ENCODE results near the gene CARD9. TPM values are rescaled to one million over a fixed set of nuclear protein-coding genes. Genes with fewer than 3 reads are reported as not detected.
"Not testable (repeated sequence)": the region's sequence is repeated elsewhere in the genome, so short reads cannot be mapped to it uniquely, and the experiment has no call there.

The CARD9 gene
- total and polyA plus RNA-seq, 2 experiments from 2014 or later, result 0.11 to 0.60 TPM

- H3K27ac ChIP-seq, result peak overlapping the region; percentile 89
- H2AFZ ChIP-seq, result peak overlapping the region; percentile 62; the same call in 1 of the 2 replicates
- in situ Hi-C loops (cut with MboI), result no loop called here
- no peaks in the 10 kb centered on the region for H3K9me2 ChIP-seq (ENCODE audit: insufficient read depth)
- no peaks in the 10 kb centered on the region for H3F3A ChIP-seq (ENCODE audit: insufficient read depth)
- 0 out of 2 replicates have a peak, but pooled peaks cover 3% of the 10 kb centered on the region for H4K20me1 ChIP-seq (ENCODE audit: insufficient read depth)
- peak overlapping the region; percentile 99 for H3K4me2 ChIP-seq (ENCODE audit: unreplicated experiment)
- no peaks in the 10 kb centered on the region for H3K9me3 ChIP-seq (ENCODE audit: low read depth)
- peak; percentile 42 for DNase-seq
- peak overlapping the region; percentile 100 for H3K9ac ChIP-seq
- H3K79me2 ChIP-seq (ENCODE audit: insufficient read depth), result peaks cover 75% of the 10 kb centered on the region
- WGBS, 2 experiments (ENCODE audit: low coverage in 1 of 2, low lambda C conversion rate in 2 of 2, missing lambda C conversion rate in 2 of 2), result 5 to 20% methylated on average over 4 of the region's 4 CpGs
- peaks cover 33% of the 10 kb centered on the region; the same call in 1 of the 2 replicates for H3K36me3 ChIP-seq (ENCODE audit: low read depth)
- peak overlapping the region; percentile 94 for H3K4me3 ChIP-seq
- H3K27me3 ChIP-seq (replicated peaks; ENCODE audit: insufficient read depth), result no peaks in the 10 kb centered on the region
- peaks cover 19% of the 10 kb centered on the region for H3K4me1 ChIP-seq (ENCODE audit: insufficient read depth)
- TF ChIP-seq EZH2 (IDR thresholded peaks at IDR 0.05; ENCODE audit: insufficient read depth, poor library complexity, severe bottlenecking), result no peak
- no peak for TF ChIP-seq EZH2phosphoT487 (IDR thresholded peaks at IDR 0.05; ENCODE audit: insufficient read depth, low read depth)
Measured at GRCh38 chr9:136411378-136411777, 37.9 kb upstream of the CARD9 start.

- no peaks in the 10 kb centered on the region for H3K27me3 ChIP-seq (replicated peaks; ENCODE audit: insufficient read depth)
- peaks cover 70% of the 10 kb centered on the region for H3K79me2 ChIP-seq (ENCODE audit: insufficient read depth)
- peak within 1 kb of the TSS; percentile 100 for H3K9ac ChIP-seq
- 0 out of 2 replicates have a peak, but pooled peaks cover 3% of the 10 kb centered on the region for H4K20me1 ChIP-seq (ENCODE audit: insufficient read depth)
- TF ChIP-seq EZH2phosphoT487 (IDR thresholded peaks at IDR 0.05; ENCODE audit: insufficient read depth, low read depth), result no peak
- TF ChIP-seq EZH2 (IDR thresholded peaks at IDR 0.05; ENCODE audit: insufficient read depth, poor library complexity, severe bottlenecking), result no peak
- peak within 1 kb of the TSS; percentile 94 for H3K4me3 ChIP-seq
- peak; percentile 95 for DNase-seq
- in situ Hi-C loops (cut with MboI), result no loop called here
- peak within 1 kb of the TSS; percentile 89 for H3K27ac ChIP-seq
- H3K4me1 ChIP-seq (ENCODE audit: insufficient read depth), result peaks cover 19% of the 10 kb centered on the region
- H3K9me3 ChIP-seq (ENCODE audit: low read depth), result no peaks in the 10 kb centered on the region
- H3K4me2 ChIP-seq (ENCODE audit: unreplicated experiment), result peak within 1 kb of the TSS; percentile 99
- peak within 1 kb of the TSS; percentile 66 for H2AFZ ChIP-seq
- H3K9me2 ChIP-seq (ENCODE audit: insufficient read depth), result no peaks in the 10 kb centered on the region
- H3K36me3 ChIP-seq (ENCODE audit: low read depth), result peaks cover 33% of the 10 kb centered on the region; the same call in 1 of the 2 replicates
- no peaks in the 10 kb centered on the region for H3F3A ChIP-seq (ENCODE audit: insufficient read depth)
- 1% methylated on average over 55 to 63 of the region's 83 CpGs for WGBS, 2 experiments (ENCODE audit: low coverage in 1 of 2, low lambda C conversion rate in 2 of 2, missing lambda C conversion rate in 2 of 2)
Measured at GRCh38 chr9:136410500-136411287, 37.2 kb upstream of the CARD9 start, which contains the start of the genes ENTR1 and PMPCA. TSS of gene ENTR1 (minus strand) at chr9:136410614. CDS start at chr9:136410397, 217 bp downstream. TSS of gene PMPCA (plus strand) at chr9:136410658. CDS start at chr9:136410669, 11 bp downstream.

GRCh38 chr9:136409557-136410455 lies 36.3 kb upstream of the CARD9 start:
- TF ChIP-seq EZH2phosphoT487 (IDR thresholded peaks at IDR 0.05; ENCODE audit: insufficient read depth, low read depth) (no peak), EZH2 (IDR thresholded peaks at IDR 0.05; ENCODE audit: insufficient read depth, poor library complexity, severe bottlenecking) (no peak)
- in situ Hi-C loops (cut with MboI), result no loop called here
- Histone ChIP-seq H3K79me2 (ENCODE audit: insufficient read depth) (peaks cover 61% of the 10 kb centered on the region), H3K27ac (peak overlapping the region; percentile 58), H3K36me3 (ENCODE audit: low read depth) (peaks cover 32% of the 10 kb centered on the region; the same call in 1 of the 2 replicates), H3K4me1 (ENCODE audit: insufficient read depth) (peaks cover 19% of the 10 kb centered on the region), H3K27me3 (replicated peaks; ENCODE audit: insufficient read depth) (no peaks in the 10 kb centered on the region), H3K9me2 (ENCODE audit: insufficient read depth) (no peaks in the 10 kb centered on the region), H2AFZ (peak overlapping the region; percentile 66), H3F3A (ENCODE audit: insufficient read depth) (no peaks in the 10 kb centered on the region), H3K4me3 (peak overlapping the region; percentile 94), H3K4me2 (ENCODE audit: unreplicated experiment) (peak overlapping the region; percentile 79), H4K20me1 (ENCODE audit: insufficient read depth) (0 out of 2 replicates have a peak, but pooled peaks cover 3% of the 10 kb centered on the region), H3K9ac (peak overlapping the region; percentile 90), H3K9me3 (ENCODE audit: low read depth) (no peaks in the 10 kb centered on the region)
- WGBS, 2 experiments (ENCODE audit: low coverage in 1 of 2, low lambda C conversion rate in 2 of 2, missing lambda C conversion rate in 2 of 2), result 8 to 9% methylated on average over 55 to 56 of the region's 71 CpGs
- peak; percentile 78 for DNase-seq

- Histone ChIP-seq H3K4me3 (no peak overlapping the region), H3F3A (ENCODE audit: insufficient read depth) (no peaks in the 10 kb centered on the region), H2AFZ (no peak overlapping the region), H3K36me3 (ENCODE audit: low read depth) (peaks cover 14% of the 10 kb centered on the region; the same call in 1 of the 2 replicates), H3K9ac (no peak overlapping the region), H3K4me1 (ENCODE audit: insufficient read depth) (peaks cover 19% of the 10 kb centered on the region), H3K79me2 (ENCODE audit: insufficient read depth) (peaks cover 43% of the 10 kb centered on the region), H3K9me2 (ENCODE audit: insufficient read depth) (no peaks in the 10 kb centered on the region), H3K4me2 (ENCODE audit: unreplicated experiment) (no peak overlapping the region), H3K9me3 (ENCODE audit: low read depth) (no peaks in the 10 kb centered on the region), H3K27ac (no peak overlapping the region), H3K27me3 (replicated peaks; ENCODE audit: insufficient read depth) (no peaks in the 10 kb centered on the region), H4K20me1 (ENCODE audit: insufficient read depth) (0 out of 2 replicates have a peak, but pooled peaks cover 3% of the 10 kb centered on the region)
- in situ Hi-C loops (cut with MboI), result no loop called here
- no peak for TF ChIP-seq EZH2phosphoT487 (IDR thresholded peaks at IDR 0.05; ENCODE audit: insufficient read depth, low read depth)
- TF ChIP-seq EZH2 (IDR thresholded peaks at IDR 0.05; ENCODE audit: insufficient read depth, poor library complexity, severe bottlenecking), result no peak
- WGBS, 2 experiments (ENCODE audit: low coverage in 1 of 2, low lambda C conversion rate in 2 of 2, missing lambda C conversion rate in 2 of 2), result 90 to 93% methylated on average over 7 of the region's 7 CpGs
- no peak for DNase-seq
Measured at GRCh38 chr9:136407911-136408310, 34.4 kb upstream of the CARD9 start.

- H3K36me3 ChIP-seq (ENCODE audit: low read depth); H4K20me1 ChIP-seq (ENCODE audit: insufficient read depth); DNase-seq; in situ Hi-C loops (cut with MboI); H3K4me2 ChIP-seq (ENCODE audit: unreplicated experiment); H3F3A ChIP-seq (ENCODE audit: insufficient read depth); H3K9me2 ChIP-seq (ENCODE audit: insufficient read depth); H3K27me3 ChIP-seq (replicated peaks; ENCODE audit: insufficient read depth); H2AFZ ChIP-seq; H3K9ac ChIP-seq; H3K27ac ChIP-seq; H3K9me3 ChIP-seq (ENCODE audit: low read depth); H3K4me3 ChIP-seq: not testable (repeated sequence)
- Histone ChIP-seq H3K4me1 (ENCODE audit: insufficient read depth) (peaks cover 13% of the 10 kb centered on the region), H3K79me2 (ENCODE audit: insufficient read depth) (peaks cover 34% of the 10 kb centered on the region)
- WGBS, 2 experiments (ENCODE audit: low coverage in 1 of 2, low lambda C conversion rate in 2 of 2, missing lambda C conversion rate in 2 of 2), result 95% methylated on average over 27 to 28 of the region's 28 CpGs
Measured at GRCh38 chr9:136407061-136407460, 33.6 kb upstream of the CARD9 start.

- DNase-seq; H3K27ac ChIP-seq; in situ Hi-C loops (cut with MboI); H3K9ac ChIP-seq; H3K36me3 ChIP-seq (ENCODE audit: low read depth); H2AFZ ChIP-seq; H3K4me2 ChIP-seq (ENCODE audit: unreplicated experiment); H3K4me1 ChIP-seq (ENCODE audit: insufficient read depth); H4K20me1 ChIP-seq (ENCODE audit: insufficient read depth); H3K9me3 ChIP-seq (ENCODE audit: low read depth); H3K27me3 ChIP-seq (replicated peaks; ENCODE audit: insufficient read depth); H3K4me3 ChIP-seq; H3K9me2 ChIP-seq (ENCODE audit: insufficient read depth): not testable (repeated sequence)
- peaks cover 10% of the 10 kb centered on the region; the same call in 1 of the 2 replicates for H3F3A ChIP-seq (ENCODE audit: insufficient read depth)
- WGBS, 2 experiments (ENCODE audit: low coverage in 1 of 2, low lambda C conversion rate in 2 of 2, missing lambda C conversion rate in 2 of 2), result 90 to 93% methylated on average over 10 of the region's 10 CpGs
- H3K79me2 ChIP-seq (ENCODE audit: insufficient read depth), result peaks cover 22% of the 10 kb centered on the region
Measured at GRCh38 chr9:136405904-136406303, 32.4 kb upstream of the CARD9 start.
